ENCODE measurements around the gene DOCK10. TPM values are rescaled to one million over a fixed set of nuclear protein-coding genes. Genes with fewer than 3 reads are reported as not detected.

Gene DOCK10
- total and polyA plus RNA-seq, 11 donors, result 0.31 to 28.6 (median 2.0) TPM

DNA sequence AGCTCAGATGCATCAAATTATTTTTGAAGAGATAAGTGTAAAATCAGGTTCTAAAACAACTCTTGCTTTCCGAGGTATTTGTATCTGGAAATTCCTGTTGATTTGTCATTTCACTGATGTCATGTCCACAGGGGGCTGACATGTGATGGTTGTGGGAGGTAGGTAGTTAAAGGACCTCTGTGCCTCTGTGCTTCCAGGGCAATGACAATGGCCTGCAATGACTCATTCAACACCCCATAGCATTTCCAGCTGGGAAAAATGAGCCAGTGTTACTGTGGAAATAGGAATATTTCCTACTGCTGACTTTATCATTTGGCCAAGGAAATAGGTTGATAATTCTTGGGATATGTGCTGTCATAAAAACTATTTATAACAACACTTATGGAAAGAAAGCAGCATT, 239.9 kb downstream of the DOCK10 start:
- Histone ChIP-seq H3K9me3 (no peaks in the 10 kb centered on the region), H3K4me1 (no peaks in the 10 kb centered on the region), H3K27ac (no peak overlapping the region), H3K4me3 (no peak overlapping the region), H3K27me3 (no peaks in the 10 kb centered on the region), H3K36me3 (peaks cover 0 to 99% (median 4%) of the 10 kb centered on the region in 9 donors)
- ATAC-seq (peak in 2 of 4 donors; percentile 45 to 65), DNase-seq (no peak)
- no peak for TF ChIP-seq POLR2A (IDR thresholded peaks at IDR 0.05)
- TF ChIP-seq, protein P1, sequence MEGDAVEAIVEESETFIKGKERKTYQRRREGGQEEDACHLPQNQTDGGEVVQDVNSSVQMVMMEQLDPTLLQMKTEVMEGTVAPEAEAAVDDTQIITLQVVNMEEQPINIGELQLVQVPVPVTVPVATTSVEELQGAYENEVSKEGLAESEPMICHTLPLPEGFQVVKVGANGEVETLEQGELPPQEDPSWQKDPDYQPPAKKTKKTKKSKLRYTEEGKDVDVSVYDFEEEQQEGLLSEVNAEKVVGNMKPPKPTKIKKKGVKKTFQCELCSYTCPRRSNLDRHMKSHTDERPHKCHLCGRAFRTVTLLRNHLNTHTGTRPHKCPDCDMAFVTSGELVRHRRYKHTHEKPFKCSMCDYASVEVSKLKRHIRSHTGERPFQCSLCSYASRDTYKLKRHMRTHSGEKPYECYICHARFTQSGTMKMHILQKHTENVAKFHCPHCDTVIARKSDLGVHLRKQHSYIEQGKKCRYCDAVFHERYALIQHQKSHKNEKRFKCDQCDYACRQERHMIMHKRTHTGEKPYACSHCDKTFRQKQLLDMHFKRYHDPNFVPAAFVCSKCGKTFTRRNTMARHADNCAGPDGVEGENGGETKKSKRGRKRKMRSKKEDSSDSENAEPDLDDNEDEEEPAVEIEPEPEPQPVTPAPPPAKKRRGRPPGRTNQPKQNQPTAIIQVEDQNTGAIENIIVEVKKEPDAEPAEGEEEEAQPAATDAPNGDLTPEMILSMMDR (IDR thresholded peaks at IDR 0.05), result no peak
- intact Hi-C loops (cut with DNase I), result loop anchor here in 1 of 10 donors (10.0 kb wide), 1 partner anchor 202 kb away; no protein-coding TSS in a partner anchor
- 12 to 27% (median 20%) methylated on average over 1 of the region's 1 CpG for WGBS, 4 donors

DNA sequence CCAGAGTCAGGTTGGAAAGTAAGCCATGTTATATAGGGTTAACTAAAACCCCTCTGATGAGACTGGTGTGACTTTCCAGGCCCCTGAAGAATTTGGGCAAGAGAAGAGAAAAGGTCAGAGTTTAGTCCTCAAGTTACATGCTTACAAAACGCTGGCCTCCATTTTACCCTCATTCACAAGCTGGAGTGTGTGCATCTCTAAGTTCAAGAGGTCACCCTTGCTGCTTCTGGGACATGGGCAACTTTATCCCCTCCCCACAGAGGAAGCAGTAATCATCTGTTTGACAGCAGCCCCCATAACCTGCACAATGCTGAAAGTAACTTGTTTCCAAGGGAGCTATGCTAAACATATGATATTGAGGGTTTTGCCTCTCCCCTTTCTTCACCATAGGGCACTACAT, 240.9 kb downstream of the DOCK10 start:
- intact Hi-C loops (cut with DNase I), result loop anchor here in 1 of 10 donors (10.0 kb wide), 1 partner anchor 203 kb away; no protein-coding TSS in a partner anchor
- no peak for DNase-seq
- Histone ChIP-seq H3K27me3 (no peaks in the 10 kb centered on the region), H3K36me3 (peaks cover 0 to 99% (median 4%) of the 10 kb centered on the region in 9 donors), H3K27ac (no peak overlapping the region), H3K4me3 (no peak overlapping the region), H3K9me3 (no peaks in the 10 kb centered on the region), H3K4me1 (no peaks in the 10 kb centered on the region)
- WGBS, 4 donors, result 24 to 48% (median 36%) methylated on average over 1 of the region's 1 CpG
- TF ChIP-seq, protein P1 (IDR thresholded peaks at IDR 0.05), result no peak
- TF ChIP-seq POLR2A (IDR thresholded peaks at IDR 0.05), result no peak
- no peak for ATAC-seq

DNA sequence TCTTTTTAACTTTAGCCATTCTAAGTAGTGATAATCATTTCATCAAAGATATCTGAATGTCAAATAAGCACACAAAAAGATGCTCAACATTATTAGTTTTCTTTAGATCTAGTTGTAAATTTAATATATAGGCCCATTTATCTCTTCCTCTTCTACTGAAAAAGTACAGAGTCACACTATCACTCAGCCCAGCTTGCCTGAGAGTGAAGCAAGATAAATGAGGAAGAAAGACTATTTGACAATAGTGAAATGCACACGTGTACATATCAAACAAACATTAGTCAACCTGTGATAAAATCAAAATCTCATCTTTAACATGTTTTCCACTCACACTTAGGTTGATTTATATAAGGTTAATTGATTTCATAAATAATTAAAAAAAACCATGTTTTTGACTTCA, 242.6 kb downstream of the DOCK10 start:
- WGBS, 4 donors, result 31 to 58% (median 50%) methylated on average over 1 of the region's 1 CpG
- intact Hi-C loops (cut with DNase I), result loop anchor here in 2 of 10 donors (10.0 kb wide), 1 partner anchor 205 kb away; no protein-coding TSS in a partner anchor
- Histone ChIP-seq H3K9me3 (no peaks in the 10 kb centered on the region), H3K27me3 (no peaks in the 10 kb centered on the region), H3K27ac (no peak overlapping the region), H3K4me3 (no peak overlapping the region), H3K36me3 (peaks cover 0 to 99% (median 4%) of the 10 kb centered on the region in 9 donors), H3K4me1 (no peaks in the 10 kb centered on the region)
- DNase-seq (no peak), ATAC-seq (no peak)
- TF ChIP-seq, protein P1 (IDR thresholded peaks at IDR 0.05), result no peak
- TF ChIP-seq POLR2A (IDR thresholded peaks at IDR 0.05), result no peak

DNA sequence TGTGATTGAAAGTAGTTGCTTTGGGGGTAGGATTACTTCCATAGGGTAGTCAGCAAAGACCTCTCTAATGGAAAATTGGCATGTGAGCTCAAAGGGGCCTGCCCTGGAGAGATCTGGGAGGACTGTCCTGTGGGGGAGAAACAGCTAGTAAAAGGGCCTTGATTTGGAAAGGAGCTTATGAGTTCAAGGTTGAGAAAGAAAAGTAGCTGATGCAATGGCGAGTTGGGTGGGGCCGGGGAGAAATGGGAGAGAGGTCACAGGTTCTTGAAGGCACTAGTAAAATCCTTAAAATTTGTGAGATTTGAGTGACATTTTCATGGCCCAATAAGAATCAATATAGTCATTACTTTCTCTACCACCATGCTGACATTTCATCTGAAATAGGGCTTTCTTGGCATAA, 244.1 kb downstream of the DOCK10 start:
- no peaks in the 10 kb centered on the region for H3K9me3 ChIP-seq
- no peaks in the 10 kb centered on the region for H3K27me3 ChIP-seq
- no peak for TF ChIP-seq POLR2A (IDR thresholded peaks at IDR 0.05)
- TF ChIP-seq, protein P1 (IDR thresholded peaks at IDR 0.05), result no peak
- H3K4me3 ChIP-seq, result no peak overlapping the region
- H3K27ac ChIP-seq, result no peak overlapping the region
- ATAC-seq, result no peak
- WGBS, 4 donors, result 87 to 99% (median 93%) methylated on average over 2 of the region's 2 CpGs
- intact Hi-C loops (cut with DNase I), result loop anchor here in 1 of 10 donors (10.0 kb wide), 1 partner anchor 207 kb away; no protein-coding TSS in a partner anchor
- no peak for DNase-seq
- peaks cover 0 to 6% (median 0%) of the 10 kb centered on the region in 12 donors for H3K4me1 ChIP-seq
- H3K36me3 ChIP-seq, result peaks cover 0 to 99% (median 4%) of the 10 kb centered on the region in 9 donors

Measured in heart left ventricle (tissue), 16 donors.